Activated CD8-positive, alpha-beta memory T cell treated with anti-CD3 and anti-CD28 coated beads, Interleukin-2, amount 50 U/mL, for 1 hour (primary cell): ENCODE measurements around the gene PPM1L.

Experiments used
- DNase-seq: peaks from one replicate; pipeline ENCODE4 v3.0.0-alpha.2; 2020; ENCODE audit errors: extremely low read depth

Gene PPM1L

GRCh38 chr3:161042023-161042501, 286.0 kb downstream of the PPM1L start:
- no peak for DNase-seq

- no peak for DNase-seq
These were observed 287.5 kb downstream of the PPM1L start for GRCh38 chr3:161043336-161044035.

- DNase-seq, result no peak
These were observed 293.7 kb downstream of the PPM1L start for GRCh38 chr3:161049683-161050248.

GRCh38 chr3:161050935-161051334, 294.9 kb downstream of the PPM1L start:
- no peak for DNase-seq

- DNase-seq, result no peak
These were observed 295.8 kb downstream of the PPM1L start for GRCh38 chr3:161051856-161052255.

GRCh38 chr3:161054860-161055604, 299.0 kb downstream of the PPM1L start:
- no peak for DNase-seq

- DNase-seq, result no peak
These were observed 308.4 kb downstream of the PPM1L start for GRCh38 chr3:161064413-161064812.

- no peak for DNase-seq
These were observed 310.9 kb downstream of the PPM1L start for GRCh38 chr3:161066930-161067329.

GRCh38 chr3:161067335-161067734, 311.3 kb downstream of the PPM1L start:
- DNase-seq, result no peak

- DNase-seq, result no peak
These were observed 313.6 kb downstream of the PPM1L start for GRCh38 chr3:161069511-161070251.

GRCh38 chr3:161070252-161070930, 314.4 kb downstream of the PPM1L start:
- DNase-seq, result no peak

- no peak for DNase-seq
These were observed 315.1 kb downstream of the PPM1L start for GRCh38 chr3:161070980-161071663.

- no peak for DNase-seq
These were observed 316.2 kb downstream of the PPM1L start for GRCh38 chr3:161072211-161072621.

- no peak for DNase-seq
These were observed 316.7 kb downstream of the PPM1L start for GRCh38 chr3:161072751-161073150.

- DNase-seq, result no peak
These were observed 317.1 kb downstream of the PPM1L start for GRCh38 chr3:161073181-161073580.

- DNase-seq, result no peak
These were observed 325.6 kb downstream of the PPM1L start for GRCh38 chr3:161081633-161082032.

GRCh38 chr3:161082063-161082462, 326.0 kb downstream of the PPM1L start:
- no peak for DNase-seq

- no peak for DNase-seq
These were observed 327.1 kb downstream of the PPM1L start for GRCh38 chr3:161083131-161083530.

- DNase-seq, result no peak
These were observed 328.2 kb downstream of the PPM1L start for GRCh38 chr3:161084277-161084676.

- no peak for DNase-seq
These were observed 337.9 kb downstream of the PPM1L start for GRCh38 chr3:161093895-161094294.

GRCh38 chr3:161096771-161097367, 340.8 kb downstream of the PPM1L start:
- no peak for DNase-seq
